SKM-1 treated with dmso at 0.1 percent for 144 hours (cell line): ENCODE measurements around the gene IL32.

Experiments used
- DNase-seq: peaks from one replicate; lab custom pipeline; 2025; ENCODE audit not compliant: unreplicated experiment; lab: John Stamatoyannopoulos, UW

Gene IL32

GRCh38 chr16:3088925-3089716, 23.7 kb downstream of the IL32 start:
- no peak for DNase-seq

- no peak for DNase-seq
Measured at GRCh38 chr16:3089717-3090592, 24.5 kb downstream of the IL32 start.

GRCh38 chr16:3091551-3091950, 26.1 kb downstream of the IL32 start:
- DNase-seq: no peak

GRCh38 chr16:3092501-3092941, 27.1 kb downstream of the IL32 start:
- DNase-seq: no peak

GRCh38 chr16:3094289-3095027, 29.0 kb downstream of the IL32 start:
- peak; percentile 55 for DNase-seq

GRCh38 chr16:3095869-3096268, 30.4 kb downstream of the IL32 start:
- DNase-seq: peak; percentile 74

- DNase-seq: no peak
Measured at GRCh38 chr16:3096362-3096761, 30.9 kb downstream of the IL32 start.

GRCh38 chr16:3097266-3097665, 31.8 kb downstream of the IL32 start:
- DNase-seq: no peak

- no peak for DNase-seq
Measured at GRCh38 chr16:3098459-3099394, 33.3 kb downstream of the IL32 start, which contains the start of gene ZSCAN10. ZSCAN10 (minus strand) TSS chr16:3099294; CDS start chr16:3092937, 6,357 bp downstream.

- DNase-seq: no peak
Measured at GRCh38 chr16:3099395-3099731, 33.9 kb downstream of the IL32 start.

- peak; percentile 63 for DNase-seq
Measured at GRCh38 chr16:3099732-3100499, 34.5 kb downstream of the IL32 start.

GRCh38 chr16:3101018-3101840, 35.8 kb downstream of the IL32 start:
- peak; percentile 54 for DNase-seq

- DNase-seq: peak; percentile 19
Measured at GRCh38 chr16:3101841-3102470, 36.5 kb downstream of the IL32 start.

GRCh38 chr16:3106205-3106928, 40.9 kb downstream of the IL32 start:
- peak; percentile 79 for DNase-seq

- DNase-seq: no peak
Measured at GRCh38 chr16:3112058-3112880, 46.8 kb downstream of the IL32 start, which contains the start of gene ZNF205. ZNF205 (plus strand) TSS chr16:3112586; CDS start chr16:3113431, 845 bp downstream.

GRCh38 chr16:3112881-3113574, 47.6 kb downstream of the IL32 start:
- DNase-seq: no peak
